ENCODE measurements around the gene CPA4. TPM values are rescaled to one million over a fixed set of nuclear protein-coding genes. Genes with fewer than 3 reads are reported as not detected.

CPA4 gene
- total and polyA plus RNA-seq, 2 experiments from 2014 or later: not detected

- Mint-ChIP-seq H3K9me3 (peaks cover 19% of the 10 kb centered on the region), H3K36me3 (ENCODE audit: low read depth) (peaks cover 13% of the 10 kb centered on the region; the same call in 2 of the 3 replicates), H3K4me1 (peaks cover 17% of the 10 kb centered on the region), H3K4me3 (no peak overlapping the region), H3K27ac (no peak overlapping the region), H3K27me3 (ENCODE audit: insufficient read depth, low read depth, poor library complexity) (peaks cover 9% of the 10 kb centered on the region)
- Histone ChIP-seq H3K27me3 (ENCODE audit: insufficient read depth) (no peaks in the 10 kb centered on the region), H2AFZ (no peak overlapping the region), H3K27ac (ENCODE audit: low read depth) (no peak overlapping the region), H3K9me2 (ENCODE audit: insufficient read depth) (no peaks in the 10 kb centered on the region), H3F3A (replicated peaks; ENCODE audit: low read depth) (no peaks in the 10 kb centered on the region), H3K4me2 (no peak overlapping the region), H4K20me1 (replicated peaks; ENCODE audit: insufficient read depth) (no peaks in the 10 kb centered on the region), H3K36me3 (ENCODE audit: insufficient read depth) (no peaks in the 10 kb centered on the region), H3K79me2 (replicated peaks; ENCODE audit: insufficient read depth) (no peaks in the 10 kb centered on the region), H3K4me1 (ENCODE audit: insufficient read depth) (peaks cover 5% of the 10 kb centered on the region; the same call in 1 of the 2 replicates), H3K4me3 (no peak overlapping the region)
- no peak for ATAC-seq
- DNase-seq (ENCODE audit: low spot score): no peak
- TF ChIP-seq POLR2AphosphoS5 (IDR thresholded peaks at IDR 0.05; ENCODE audit: low read depth) (no peak), ZNF114 (CRISPR knock-in tag; IDR thresholded peaks at IDR 0.05) (no peak), NANOG (IDR thresholded peaks at IDR 0.05; ENCODE audit: borderline replicate concordance) (no peak), JUNB (IDR thresholded peaks at IDR 0.05; ENCODE audit: unreplicated experiment) (no peak), STAT1 (IDR thresholded peaks at IDR 0.05; ENCODE audit: unreplicated experiment) (no peak)
Measured at GRCh38 chr7:130362251-130362816, 69.4 kb downstream of the CPA4 start.

- H3K4me2 ChIP-seq: no peak overlapping the region
- no peak for ATAC-seq
- TF ChIP-seq POLR2AphosphoS5 (IDR thresholded peaks at IDR 0.05; ENCODE audit: low read depth): no peak
- TF ChIP-seq EZH2phosphoT487 (IDR thresholded peaks at IDR 0.05; ENCODE audit: unreplicated experiment): no peak
- no peak for TF ChIP-seq CREB1 (CRISPR knock-in tag; IDR thresholded peaks at IDR 0.05; ENCODE audit: low read depth)
- no peak for TF ChIP-seq ETS1 (IDR thresholded peaks at IDR 0.05)
- no peak for TF ChIP-seq STAT1 (IDR thresholded peaks at IDR 0.05; ENCODE audit: unreplicated experiment)
- no peak for TF ChIP-seq NANOG (IDR thresholded peaks at IDR 0.05; ENCODE audit: borderline replicate concordance)
- no peak for TF ChIP-seq ZNF462 (CRISPR knock-in tag; IDR thresholded peaks at IDR 0.05)
Measured at GRCh38 chr7:130363026-130363847, 70.3 kb downstream of the CPA4 start.

More at GRCh38 chr7:130363026-130363847, 70.3 kb downstream of the CPA4 start:
- H4K20me1 ChIP-seq (replicated peaks; ENCODE audit: insufficient read depth): no peaks in the 10 kb centered on the region
- H3K4me3 ChIP-seq: no peak overlapping the region
- Mint-ChIP-seq H3K4me3 (no peak overlapping the region), H3K27ac (no peak overlapping the region), H3K36me3 (ENCODE audit: low read depth) (peaks cover 13% of the 10 kb centered on the region; the same call in 2 of the 3 replicates), H3K27me3 (ENCODE audit: insufficient read depth, low read depth, poor library complexity) (peaks cover 9% of the 10 kb centered on the region), H3K9me3 (peaks cover 19% of the 10 kb centered on the region), H3K4me1 (peaks cover 17% of the 10 kb centered on the region)
- H3K27ac ChIP-seq (ENCODE audit: low read depth): no peak overlapping the region
- no peaks in the 10 kb centered on the region for H3K27me3 ChIP-seq (ENCODE audit: insufficient read depth)
- no peaks in the 10 kb centered on the region for H3F3A ChIP-seq (replicated peaks; ENCODE audit: low read depth)
- no peaks in the 10 kb centered on the region for H3K79me2 ChIP-seq (replicated peaks; ENCODE audit: insufficient read depth)
- peaks cover 5% of the 10 kb centered on the region; the same call in 1 of the 2 replicates for H3K4me1 ChIP-seq (ENCODE audit: insufficient read depth)
- no peak for DNase-seq (ENCODE audit: low spot score)
- H3K36me3 ChIP-seq (ENCODE audit: insufficient read depth): no peaks in the 10 kb centered on the region
- no peaks in the 10 kb centered on the region for H3K9me2 ChIP-seq (ENCODE audit: insufficient read depth)
- H2AFZ ChIP-seq: no peak overlapping the region

Measured in GM23338 (cell line).